ENCODE results near the gene MARVELD3.

GRCh38 chr16:71648921-71649320, 22.9 kb downstream of the MARVELD3 start:
- TF ChIP-seq, protein P1, sequence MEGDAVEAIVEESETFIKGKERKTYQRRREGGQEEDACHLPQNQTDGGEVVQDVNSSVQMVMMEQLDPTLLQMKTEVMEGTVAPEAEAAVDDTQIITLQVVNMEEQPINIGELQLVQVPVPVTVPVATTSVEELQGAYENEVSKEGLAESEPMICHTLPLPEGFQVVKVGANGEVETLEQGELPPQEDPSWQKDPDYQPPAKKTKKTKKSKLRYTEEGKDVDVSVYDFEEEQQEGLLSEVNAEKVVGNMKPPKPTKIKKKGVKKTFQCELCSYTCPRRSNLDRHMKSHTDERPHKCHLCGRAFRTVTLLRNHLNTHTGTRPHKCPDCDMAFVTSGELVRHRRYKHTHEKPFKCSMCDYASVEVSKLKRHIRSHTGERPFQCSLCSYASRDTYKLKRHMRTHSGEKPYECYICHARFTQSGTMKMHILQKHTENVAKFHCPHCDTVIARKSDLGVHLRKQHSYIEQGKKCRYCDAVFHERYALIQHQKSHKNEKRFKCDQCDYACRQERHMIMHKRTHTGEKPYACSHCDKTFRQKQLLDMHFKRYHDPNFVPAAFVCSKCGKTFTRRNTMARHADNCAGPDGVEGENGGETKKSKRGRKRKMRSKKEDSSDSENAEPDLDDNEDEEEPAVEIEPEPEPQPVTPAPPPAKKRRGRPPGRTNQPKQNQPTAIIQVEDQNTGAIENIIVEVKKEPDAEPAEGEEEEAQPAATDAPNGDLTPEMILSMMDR (IDR thresholded peaks at IDR 0.05), result no peak
- no peak for TF ChIP-seq POLR2AphosphoS5 (IDR thresholded peaks at IDR 0.05)
